Skeletal muscle tissue (tissue), 4 donors: ENCODE results near the gene CACNA1I. TPM values are rescaled to one million over a fixed set of nuclear protein-coding genes. Genes with fewer than 3 reads are reported as not detected.
"Not testable (repeated sequence)": the region's sequence is repeated elsewhere in the genome, so short reads cannot be mapped to it uniquely, and the experiment has no call there.

Experiments used
- H3K27ac ChIP-seq: one replicate; pipeline ENCODE4 v1.7.0; 2013; ENCODE audit warnings: mild to moderate bottlenecking, low read depth, low read length, inconsistent platforms
- H3K27me3 ChIP-seq, 3 donors: one replicate each; pipeline ENCODE4 v1.7.0; 2013; ENCODE audit warnings: low read length in 3 of 3; ENCODE audit not compliant: control insufficient read depth in 3 of 3, insufficient read depth in 3 of 3
- H3K36me3 ChIP-seq, 3 donors: one replicate each; pipeline ENCODE4 v1.7.0; 2013; ENCODE audit warnings: low read length in 3 of 3; ENCODE audit not compliant: control insufficient read depth in 3 of 3, insufficient read depth in 3 of 3
- H3K4me1 ChIP-seq, 3 donors: one replicate each; pipeline ENCODE4 v1.7.0; 2013; ENCODE audit warnings: low read length in 3 of 3, mild to moderate bottlenecking in 3 of 3; ENCODE audit not compliant: control insufficient read depth in 3 of 3, insufficient read depth in 3 of 3
- H3K4me3 ChIP-seq, 3 donors: one replicate each; pipeline ENCODE4 v1.7.0; 2013; ENCODE audit warnings: low read length in 3 of 3
- H3K9ac ChIP-seq, 3 donors: one replicate each; pipeline ENCODE4 v1.7.0; 2013; ENCODE audit warnings: low read length in 3 of 3, mild to moderate bottlenecking in 3 of 3, moderate library complexity in 2 of 3, low read depth in 1 of 3
- H3K9me3 ChIP-seq, 3 donors: one replicate each; pipeline ENCODE4 v1.7.0; 2013; ENCODE audit warnings: low read length in 3 of 3; ENCODE audit not compliant: control insufficient read depth in 3 of 3
- total RNA-seq: library from RNA; depleted of rRNA; stranded (reverse); fragments of >200 nt; gene quantifications from one replicate; pipeline ENCODE4 v1.2.3, GENCODE V29; 2014
- donor health status: Osteomylitis.

CACNA1I gene
- not detected for total RNA-seq

DNA sequence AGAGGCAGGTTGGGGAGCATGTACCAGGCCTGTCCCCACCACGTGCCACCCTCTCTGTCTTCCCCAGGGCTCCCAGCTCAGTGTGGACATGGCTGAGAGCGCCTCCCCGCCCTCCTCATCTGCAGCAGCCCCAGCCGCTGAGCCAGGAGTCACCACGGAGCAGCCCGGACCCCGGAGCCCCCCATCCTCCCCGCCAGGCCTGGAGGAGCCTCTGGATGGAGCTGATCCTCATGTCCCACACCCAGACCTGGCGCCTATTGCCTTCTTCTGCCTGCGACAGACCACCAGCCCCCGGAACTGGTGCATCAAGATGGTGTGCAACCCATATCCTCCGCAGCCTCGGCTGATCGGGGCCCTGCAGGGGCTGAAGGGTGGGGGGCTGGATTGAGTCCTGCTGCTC is at the start of gene CACNA1I:
Gene CACNA1I (plus strand): TSS at position 89 of the 400 bp plus-strand sequence. CDS start 0 bp downstream, at position 89.
- Histone ChIP-seq H3K4me1 (no peaks in the 10 kb centered on the region), H3K4me3 (no peak within 1 kb of the TSS), H3K9me3 (no peaks in the 10 kb centered on the region), H3K27ac (no peak within 1 kb of the TSS), H3K9ac (no peak within 1 kb of the TSS), H3K27me3 (peaks cover 7 to 41% (median 22%) of the 10 kb centered on the region in 3 donors), H3K36me3 (no peaks in the 10 kb centered on the region)

DNA sequence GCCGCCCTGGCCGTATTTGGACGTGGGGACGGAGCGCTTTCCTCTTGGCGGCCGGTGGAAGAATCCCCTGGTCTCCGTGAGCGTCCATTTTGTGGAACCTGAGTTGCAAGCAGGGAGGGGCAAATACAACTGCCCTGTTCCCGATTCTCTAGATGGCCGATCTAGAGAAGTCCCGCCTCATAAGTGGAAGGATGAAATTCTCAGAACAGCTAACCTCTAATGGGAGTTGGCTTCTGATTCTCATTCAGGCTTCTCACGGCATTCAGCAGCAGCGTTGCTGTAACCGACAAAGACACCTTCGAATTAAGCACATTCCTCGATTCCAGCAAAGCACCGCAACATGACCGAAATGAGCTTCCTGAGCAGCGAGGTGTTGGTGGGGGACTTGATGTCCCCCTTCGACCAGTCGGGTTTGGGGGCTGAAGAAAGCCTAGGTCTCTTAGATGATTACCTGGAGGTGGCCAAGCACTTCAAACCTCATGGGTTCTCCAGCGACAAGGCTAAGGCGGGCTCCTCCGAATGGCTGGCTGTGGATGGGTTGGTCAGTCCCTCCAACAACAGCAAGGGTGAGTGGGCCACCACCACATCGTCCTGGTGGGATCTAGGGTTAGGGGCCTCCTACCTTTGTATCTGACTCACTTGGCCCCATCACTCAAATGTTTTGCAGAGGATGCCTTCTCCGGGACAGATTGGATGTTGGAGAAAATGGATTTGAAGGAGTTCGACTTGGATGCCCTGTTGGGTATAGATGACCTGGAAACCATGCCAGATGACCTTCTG is 49.3 kb upstream of the CACNA1I start:
- Histone ChIP-seq H3K4me3 (peak overlapping the region; percentile 94 to 98 (median 94)), H3K36me3 (peaks cover 27 to 37% (median 36%) of the 10 kb centered on the region in 3 donors), H3K4me1 (peaks cover 51 to 63% (median 51%) of the 10 kb centered on the region in 3 donors), H3K9ac (peak overlapping the region; percentile 99 to 100 (median 99)), H3K27ac (peak overlapping the region; percentile 99)
- not testable (repeated sequence) for H3K9me3 ChIP-seq, H3K27me3 ChIP-seq

DNA sequence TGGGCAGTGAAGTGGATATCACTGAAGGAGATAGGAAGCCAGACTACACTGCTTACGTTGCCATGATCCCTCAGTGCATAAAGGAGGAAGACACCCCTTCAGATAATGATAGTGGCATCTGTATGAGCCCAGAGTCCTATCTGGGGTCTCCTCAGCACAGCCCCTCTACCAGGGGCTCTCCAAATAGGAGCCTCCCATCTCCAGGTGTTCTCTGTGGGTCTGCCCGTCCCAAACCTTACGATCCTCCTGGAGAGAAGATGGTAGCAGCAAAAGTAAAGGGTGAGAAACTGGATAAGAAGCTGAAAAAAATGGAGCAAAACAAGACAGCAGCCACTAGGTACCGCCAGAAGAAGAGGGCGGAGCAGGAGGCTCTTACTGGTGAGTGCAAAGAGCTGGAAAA is 48.5 kb upstream of the CACNA1I start:
- not testable (repeated sequence) for H3K9me3 ChIP-seq, H3K27me3 ChIP-seq
- Histone ChIP-seq H3K4me3 (peak overlapping the region; percentile 94 to 98 (median 94)), H3K4me1 (peaks cover 51 to 68% (median 53%) of the 10 kb centered on the region in 3 donors), H3K36me3 (peaks cover 27 to 41% (median 36%) of the 10 kb centered on the region in 3 donors), H3K9ac (peak overlapping the region; percentile 99 to 100 (median 99)), H3K27ac (peak overlapping the region; percentile 99)

DNA sequence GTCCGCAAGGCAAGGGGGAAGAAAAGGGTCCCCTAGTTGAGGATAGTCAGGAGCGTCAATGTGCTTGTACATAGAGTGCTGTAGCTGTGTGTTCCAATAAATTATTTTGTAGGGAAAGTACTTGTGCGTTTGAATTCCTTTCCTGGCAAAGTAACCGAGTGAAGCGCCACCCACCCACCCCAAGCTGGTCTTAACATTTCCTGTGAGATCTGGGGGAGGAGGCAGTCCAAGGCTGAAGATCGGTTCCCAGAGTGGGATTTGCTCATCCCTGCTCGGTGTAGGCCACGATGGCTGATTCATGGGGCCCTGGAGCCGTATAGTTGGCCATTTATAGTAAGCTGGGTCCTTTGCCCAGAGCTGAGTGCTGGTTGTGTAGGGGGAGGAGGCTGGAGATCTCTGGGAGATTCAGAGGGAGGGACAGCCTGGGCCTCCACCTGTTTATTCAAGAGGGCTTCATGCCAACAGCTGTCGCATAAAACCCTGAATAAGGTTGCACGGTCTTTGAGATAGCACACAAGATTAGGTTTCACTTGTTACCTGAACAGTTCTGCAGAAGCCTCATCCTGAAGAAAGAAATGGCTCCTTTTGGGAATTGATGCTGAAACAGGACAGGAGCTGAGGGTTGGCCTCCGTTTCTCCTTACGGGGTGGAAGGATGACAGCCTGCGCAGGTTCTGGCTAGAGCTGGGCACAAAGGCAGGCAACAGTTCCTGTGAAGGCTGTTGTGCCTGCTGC is 47.8 kb upstream of the CACNA1I start:
- H3K36me3 ChIP-seq, result peaks cover 27 to 42% (median 35%) of the 10 kb centered on the region in 3 donors
- H3K4me3 ChIP-seq, result peak overlapping the region; percentile 94 to 98 (median 94)
- peak overlapping the region; percentile 99 to 100 (median 99) for H3K9ac ChIP-seq
- H3K4me1 ChIP-seq, result peaks cover 57 to 73% (median 58%) of the 10 kb centered on the region in 3 donors
- H3K27me3 ChIP-seq, result no peaks in the 10 kb centered on the region
- peak overlapping the region; percentile 99 for H3K27ac ChIP-seq
- no peaks in the 10 kb centered on the region for H3K9me3 ChIP-seq

GRCh38 chr22:39524089-39524752 is 46.3 kb upstream of the CACNA1I start:
- no peaks in the 10 kb centered on the region for H3K27me3 ChIP-seq
- H3K36me3 ChIP-seq, result peaks cover 30 to 42% (median 39%) of the 10 kb centered on the region in 3 donors
- peak overlapping the region; percentile 23 for H3K27ac ChIP-seq
- H3K9ac ChIP-seq, result peak overlapping the region in 1 of 3 donors; percentile 28
- no peak overlapping the region for H3K4me3 ChIP-seq
- H3K4me1 ChIP-seq, result peaks cover 63 to 75% (median 66%) of the 10 kb centered on the region in 3 donors
- H3K9me3 ChIP-seq, result no peaks in the 10 kb centered on the region

DNA sequence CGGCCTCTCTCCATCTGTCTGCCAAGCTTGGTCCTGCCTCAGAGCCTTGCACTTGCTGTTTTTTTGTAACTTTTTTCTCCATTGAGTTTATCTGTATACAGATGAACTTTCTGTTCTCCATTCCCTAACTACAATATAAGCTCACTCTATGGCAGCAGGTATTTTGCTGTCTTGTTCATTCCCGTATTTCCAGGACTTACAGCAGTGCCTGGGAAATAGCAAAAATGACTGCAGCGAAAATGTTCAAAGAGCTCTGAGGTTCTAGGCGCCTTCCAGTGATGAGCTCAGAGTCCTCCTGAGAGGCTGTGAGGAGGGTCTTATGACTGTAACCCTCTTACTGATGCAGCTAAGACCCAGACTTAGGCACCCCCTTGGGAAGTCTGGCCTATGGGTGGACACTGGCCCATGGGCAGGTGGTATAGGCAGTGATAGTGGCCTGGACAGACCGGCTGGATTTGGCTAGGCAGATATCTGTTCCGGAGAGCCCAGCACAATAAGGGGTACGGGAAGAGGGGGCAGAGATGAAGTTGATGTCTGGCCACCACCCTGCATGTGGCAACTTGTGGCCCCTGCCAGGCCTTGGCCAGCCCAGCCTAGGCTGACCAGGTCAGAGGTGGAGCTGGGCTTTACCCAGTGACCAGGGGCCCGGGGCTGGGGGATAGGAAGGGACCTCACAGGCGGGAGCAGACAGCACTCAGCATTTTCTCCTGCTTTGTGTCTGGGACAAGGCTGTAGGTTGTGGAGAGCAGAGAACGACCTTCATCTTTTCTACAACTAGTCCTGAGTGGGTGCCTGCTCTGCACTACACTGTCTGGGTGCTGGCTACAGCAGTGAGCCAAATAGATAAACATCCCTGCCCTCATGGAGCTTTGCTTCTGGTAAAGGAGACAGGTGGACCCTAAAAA is 45.5 kb upstream of the CACNA1I start:
- H3K27ac ChIP-seq, result peak overlapping the region; percentile 23
- no peaks in the 10 kb centered on the region for H3K27me3 ChIP-seq
- H3K4me3 ChIP-seq, result no peak overlapping the region
- peak overlapping the region in 1 of 3 donors; percentile 28 for H3K9ac ChIP-seq
- no peaks in the 10 kb centered on the region for H3K9me3 ChIP-seq
- peaks cover 68 to 78% (median 72%) of the 10 kb centered on the region in 3 donors for H3K4me1 ChIP-seq
- H3K36me3 ChIP-seq, result peaks cover 37 to 42% (median 42%) of the 10 kb centered on the region in 3 donors

DNA sequence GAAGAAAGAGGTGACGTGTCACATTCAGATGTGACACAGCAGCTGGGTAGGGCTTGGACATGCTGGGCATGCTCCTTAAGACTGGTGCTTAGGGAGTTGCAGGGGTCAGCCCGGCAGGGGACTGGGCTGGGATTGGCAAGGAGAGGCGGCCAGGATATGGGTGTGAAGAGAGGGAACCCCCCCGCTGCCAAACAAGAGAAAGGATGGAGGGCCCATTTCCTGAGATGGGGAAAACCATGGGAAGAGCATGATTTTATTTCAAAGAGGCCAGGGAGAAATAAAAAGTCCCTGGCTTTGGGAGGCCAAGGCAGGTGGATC is 44.9 kb upstream of the CACNA1I start:
- Histone ChIP-seq H3K27ac (peak overlapping the region; percentile 23), H3K4me1 (peaks cover 74 to 84% (median 74%) of the 10 kb centered on the region in 3 donors), H3K9ac (peak overlapping the region in 1 of 3 donors; percentile 28), H3K9me3 (no peaks in the 10 kb centered on the region), H3K36me3 (peaks cover 37 to 45% (median 40%) of the 10 kb centered on the region in 3 donors), H3K27me3 (no peaks in the 10 kb centered on the region), H3K4me3 (no peak overlapping the region)

GRCh38 chr22:39526736-39527171 is 43.8 kb upstream of the CACNA1I start:
- Histone ChIP-seq H3K4me1 (peaks cover 78 to 88% (median 81%) of the 10 kb centered on the region in 3 donors), H3K4me3 (no peak overlapping the region), H3K27me3 (no peaks in the 10 kb centered on the region), H3K9ac (peak overlapping the region in 1 of 3 donors; percentile 28), H3K9me3 (no peaks in the 10 kb centered on the region), H3K27ac (no peak overlapping the region), H3K36me3 (peaks cover 30 to 45% (median 35%) of the 10 kb centered on the region in 3 donors)

DNA sequence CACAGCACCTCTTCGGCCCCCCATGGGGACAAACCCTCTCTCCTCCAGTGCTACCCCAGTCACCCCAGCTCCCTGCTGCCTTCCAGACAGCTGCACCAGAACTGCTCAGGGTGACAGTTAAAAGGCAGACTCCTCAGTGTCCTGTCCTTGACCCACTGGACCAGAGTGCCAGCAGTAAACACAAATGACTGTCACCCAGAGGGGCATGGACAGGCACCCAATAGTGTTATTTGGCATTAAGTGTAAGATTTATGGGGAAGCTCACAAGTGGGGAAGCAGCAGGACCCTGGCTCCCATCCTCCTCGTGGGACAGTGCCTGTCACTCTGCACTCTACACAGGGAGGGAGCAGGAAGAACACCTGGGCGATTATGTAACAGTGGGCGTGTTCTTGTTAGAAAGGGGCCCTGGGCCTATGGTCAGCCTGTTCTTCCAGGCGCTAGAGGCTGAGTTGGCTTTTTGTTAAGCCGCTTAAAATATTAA is 43.0 kb upstream of the CACNA1I start:
- Histone ChIP-seq H3K27me3 (no peaks in the 10 kb centered on the region), H3K9me3 (no peaks in the 10 kb centered on the region), H3K4me1 (peaks cover 74 to 85% (median 78%) of the 10 kb centered on the region in 3 donors), H3K4me3 (no peak overlapping the region), H3K27ac (peak overlapping the region; percentile 63), H3K9ac (peak overlapping the region in 1 of 3 donors; percentile 54), H3K36me3 (peaks cover 22 to 39% (median 30%) of the 10 kb centered on the region in 3 donors)
